ENCODE results near the gene IL17RE.
"Not testable (repeated sequence)": the region's sequence is repeated elsewhere in the genome, so short reads cannot be mapped to it uniquely, and the experiment has no call there.

IL17RE gene, protein sequence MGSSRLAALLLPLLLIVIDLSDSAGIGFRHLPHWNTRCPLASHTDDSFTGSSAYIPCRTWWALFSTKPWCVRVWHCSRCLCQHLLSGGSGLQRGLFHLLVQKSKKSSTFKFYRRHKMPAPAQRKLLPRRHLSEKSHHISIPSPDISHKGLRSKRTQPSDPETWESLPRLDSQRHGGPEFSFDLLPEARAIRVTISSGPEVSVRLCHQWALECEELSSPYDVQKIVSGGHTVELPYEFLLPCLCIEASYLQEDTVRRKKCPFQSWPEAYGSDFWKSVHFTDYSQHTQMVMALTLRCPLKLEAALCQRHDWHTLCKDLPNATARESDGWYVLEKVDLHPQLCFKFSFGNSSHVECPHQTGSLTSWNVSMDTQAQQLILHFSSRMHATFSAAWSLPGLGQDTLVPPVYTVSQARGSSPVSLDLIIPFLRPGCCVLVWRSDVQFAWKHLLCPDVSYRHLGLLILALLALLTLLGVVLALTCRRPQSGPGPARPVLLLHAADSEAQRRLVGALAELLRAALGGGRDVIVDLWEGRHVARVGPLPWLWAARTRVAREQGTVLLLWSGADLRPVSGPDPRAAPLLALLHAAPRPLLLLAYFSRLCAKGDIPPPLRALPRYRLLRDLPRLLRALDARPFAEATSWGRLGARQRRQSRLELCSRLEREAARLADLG

DNA sequence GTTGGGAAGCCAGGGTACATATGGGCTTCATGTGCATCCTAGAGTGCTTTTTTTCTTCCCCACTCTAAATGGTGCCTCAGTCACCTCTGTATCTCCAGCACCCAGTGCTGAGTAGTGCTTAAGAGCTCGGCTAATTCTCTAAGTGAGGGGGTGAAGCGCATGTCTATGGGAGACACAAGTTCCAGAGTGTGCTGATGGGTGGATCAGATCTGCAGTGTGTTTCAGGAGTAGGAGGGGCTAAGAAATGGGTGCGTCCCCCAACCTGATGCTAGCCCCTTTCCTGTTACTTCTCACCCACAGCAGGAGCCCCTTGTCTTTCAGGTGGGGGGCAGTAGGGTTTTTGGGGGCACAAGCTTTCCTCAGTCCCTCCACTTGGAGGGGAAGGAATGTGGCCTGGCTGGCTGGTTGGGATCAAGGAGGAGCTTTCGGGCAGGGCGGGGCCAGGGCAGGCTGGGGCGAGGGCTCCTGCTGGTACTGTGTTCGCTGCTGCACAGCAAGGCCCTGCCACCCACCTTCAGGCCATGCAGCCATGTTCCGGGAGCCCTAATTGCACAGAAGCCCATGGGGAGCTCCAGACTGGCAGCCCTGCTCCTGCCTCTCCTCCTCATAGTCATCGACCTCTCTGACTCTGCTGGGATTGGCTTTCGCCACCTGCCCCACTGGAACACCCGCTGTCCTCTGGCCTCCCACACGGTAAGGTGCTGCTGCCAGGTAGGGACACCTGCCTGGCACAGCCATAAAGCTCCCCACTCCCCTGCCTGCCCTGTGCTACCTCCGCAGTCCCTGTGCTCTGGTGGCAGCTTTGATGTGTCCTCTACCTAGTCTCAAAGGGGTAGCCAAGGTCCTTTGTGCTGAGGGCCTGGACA is at the start of gene IL17RE:
IL17RE (plus strand) TSS at position 477 of the 866 bp plus-strand sequence; CDS start at position 562, 85 bp downstream.
- Histone ChIP-seq H3K27ac (no peak within 1 kb of the TSS), H3K27me3 (no peaks in the 10 kb centered on the region), H3K4me1 (ENCODE audit: control insufficient read depth in 1 of 2, insufficient read depth in 1 of 2, low read depth in 1 of 2, low read length in 1 of 2) (peaks cover 12 to 15% of the 10 kb centered on the region in 2 experiments), H3K36me3 (no peaks in the 10 kb centered on the region), H3K9me3 (no peaks in the 10 kb centered on the region), H3K4me3 (ENCODE audit: low read depth in 1 of 2, low read length in 1 of 2) (no peak within 1 kb of the TSS)
- TF ChIP-seq, protein P1, sequence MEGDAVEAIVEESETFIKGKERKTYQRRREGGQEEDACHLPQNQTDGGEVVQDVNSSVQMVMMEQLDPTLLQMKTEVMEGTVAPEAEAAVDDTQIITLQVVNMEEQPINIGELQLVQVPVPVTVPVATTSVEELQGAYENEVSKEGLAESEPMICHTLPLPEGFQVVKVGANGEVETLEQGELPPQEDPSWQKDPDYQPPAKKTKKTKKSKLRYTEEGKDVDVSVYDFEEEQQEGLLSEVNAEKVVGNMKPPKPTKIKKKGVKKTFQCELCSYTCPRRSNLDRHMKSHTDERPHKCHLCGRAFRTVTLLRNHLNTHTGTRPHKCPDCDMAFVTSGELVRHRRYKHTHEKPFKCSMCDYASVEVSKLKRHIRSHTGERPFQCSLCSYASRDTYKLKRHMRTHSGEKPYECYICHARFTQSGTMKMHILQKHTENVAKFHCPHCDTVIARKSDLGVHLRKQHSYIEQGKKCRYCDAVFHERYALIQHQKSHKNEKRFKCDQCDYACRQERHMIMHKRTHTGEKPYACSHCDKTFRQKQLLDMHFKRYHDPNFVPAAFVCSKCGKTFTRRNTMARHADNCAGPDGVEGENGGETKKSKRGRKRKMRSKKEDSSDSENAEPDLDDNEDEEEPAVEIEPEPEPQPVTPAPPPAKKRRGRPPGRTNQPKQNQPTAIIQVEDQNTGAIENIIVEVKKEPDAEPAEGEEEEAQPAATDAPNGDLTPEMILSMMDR (IDR thresholded peaks at IDR 0.05): no peak

DNA sequence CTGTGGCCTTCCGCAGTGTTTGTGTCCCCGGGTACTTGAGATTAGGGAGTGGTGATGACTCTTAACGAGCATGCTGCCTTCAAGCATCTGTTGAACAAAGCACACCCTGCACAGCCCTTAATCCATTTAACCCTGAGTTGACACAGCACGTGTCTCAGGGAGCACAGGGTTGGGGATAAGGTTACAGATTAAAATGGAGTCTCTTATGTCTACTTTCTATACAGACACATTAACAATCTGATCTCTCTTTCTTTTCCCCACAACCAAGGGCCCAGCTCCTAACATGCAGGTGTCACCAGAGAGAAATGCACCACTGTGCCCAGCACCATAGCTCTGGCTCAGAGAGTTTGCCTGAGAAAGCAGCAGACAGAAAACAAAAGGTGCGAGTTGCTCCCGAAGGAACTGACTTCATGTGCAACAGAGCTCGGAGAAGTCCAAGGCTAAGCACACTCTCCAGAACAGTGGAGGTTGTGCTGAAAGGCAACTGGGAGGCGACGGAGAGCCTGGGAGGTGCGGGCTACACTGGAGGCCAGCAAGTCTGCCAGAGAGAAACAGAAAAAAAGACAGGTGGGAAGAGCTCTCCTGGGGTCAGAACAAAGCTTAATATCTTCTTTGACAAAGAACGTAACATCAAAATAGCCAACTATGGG is 48.2 kb upstream of the IL17RE start:
- H3K9me3 ChIP-seq; H3K4me1 ChIP-seq (ENCODE audit: control insufficient read depth in 1 of 2, insufficient read depth in 1 of 2, low read depth in 1 of 2, low read length in 1 of 2); H3K27me3 ChIP-seq; H3K36me3 ChIP-seq; H3K4me3 ChIP-seq (ENCODE audit: low read depth in 1 of 2, low read length in 1 of 2); H3K27ac ChIP-seq: not testable (repeated sequence)

DNA sequence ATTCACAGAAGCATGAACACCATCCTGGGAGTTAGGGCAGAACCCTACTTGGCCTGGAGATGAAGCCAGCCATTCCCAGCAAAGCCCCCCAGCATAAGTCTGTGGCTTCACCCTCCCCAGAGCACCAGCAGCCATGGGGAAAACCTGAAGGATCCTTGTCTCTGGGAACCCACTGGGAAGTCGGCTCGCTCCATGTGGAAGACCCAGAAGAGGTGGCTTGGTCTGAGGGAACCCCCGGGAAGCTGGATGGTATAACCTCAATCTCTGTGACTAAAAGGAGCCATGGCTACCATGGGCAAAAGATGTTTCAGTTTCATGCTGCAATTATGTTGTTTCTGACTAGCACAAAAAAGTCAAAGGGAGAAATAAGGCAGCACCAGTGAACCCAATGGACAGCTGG is 47.1 kb upstream of the IL17RE start:
- no peaks in the 10 kb centered on the region for H3K36me3 ChIP-seq
- no peak overlapping the region for H3K27ac ChIP-seq
- H3K4me3 ChIP-seq (ENCODE audit: low read depth in 1 of 2, low read length in 1 of 2): no peak overlapping the region
- no peaks in the 10 kb centered on the region for H3K9me3 ChIP-seq
- H3K27me3 ChIP-seq: no peaks in the 10 kb centered on the region
- TF ChIP-seq, protein P1 (IDR thresholded peaks at IDR 0.05): no peak
- H3K4me1 ChIP-seq (ENCODE audit: control insufficient read depth in 1 of 2, insufficient read depth in 1 of 2, low read depth in 1 of 2, low read length in 1 of 2): no peaks in the 10 kb centered on the region

DNA sequence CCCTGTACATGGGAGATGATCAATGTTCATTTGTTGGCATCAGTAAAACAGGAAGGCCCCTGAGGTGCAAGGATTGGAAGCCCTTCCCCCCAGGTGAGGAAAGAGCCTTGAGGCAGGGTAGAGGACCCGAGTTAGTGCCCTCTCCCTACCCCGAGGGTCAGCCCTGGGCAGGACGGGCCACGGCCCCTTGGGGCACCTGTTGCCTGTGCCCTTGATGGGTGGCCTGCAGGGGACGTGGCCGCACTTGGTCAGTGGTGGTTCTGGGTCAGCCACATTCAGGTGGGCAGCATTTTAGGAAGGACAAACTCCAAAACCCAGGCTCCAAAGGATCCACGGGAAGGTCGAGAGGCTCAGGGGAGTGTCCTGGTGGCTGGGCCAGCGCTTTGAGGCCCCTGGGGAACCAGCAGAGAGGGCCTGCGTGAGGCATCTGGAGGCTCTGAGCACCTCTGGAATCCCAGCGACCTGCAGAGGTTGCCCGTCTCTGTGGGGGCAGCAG is 43.1 kb upstream of the IL17RE start:
- H3K27me3 ChIP-seq: no peaks in the 10 kb centered on the region
- H3K4me1 ChIP-seq (ENCODE audit: control insufficient read depth in 1 of 2, insufficient read depth in 1 of 2, low read depth in 1 of 2, low read length in 1 of 2): peaks cover 16 to 19% of the 10 kb centered on the region in 2 experiments
- H3K36me3 ChIP-seq: no peaks in the 10 kb centered on the region
- H3K27ac ChIP-seq: no peak overlapping the region
- H3K9me3 ChIP-seq: no peaks in the 10 kb centered on the region
- no peak overlapping the region for H3K4me3 ChIP-seq (ENCODE audit: low read depth in 1 of 2, low read length in 1 of 2)
- TF ChIP-seq, protein P1 (IDR thresholded peaks at IDR 0.05): no peak

DNA sequence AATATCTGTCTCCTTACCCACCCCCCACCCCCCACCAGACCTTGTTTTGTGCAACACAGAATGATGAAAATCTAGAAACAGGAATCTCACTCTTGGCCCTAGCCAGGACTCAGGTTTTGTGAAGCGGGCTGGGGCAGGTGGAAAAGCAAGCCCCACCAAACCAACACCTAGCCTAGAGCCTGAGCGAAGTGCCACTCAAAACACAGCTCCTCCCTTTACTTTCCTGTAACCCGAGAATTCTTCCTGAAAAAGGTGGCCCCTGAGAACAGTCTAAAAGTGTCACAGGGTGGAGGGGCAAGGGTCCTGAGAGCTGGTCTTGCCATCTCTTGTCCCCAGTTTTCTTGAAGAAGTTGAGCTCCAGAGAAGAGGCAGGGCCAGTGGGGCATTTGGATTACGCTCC is 41.4 kb upstream of the IL17RE start:
- Histone ChIP-seq H3K4me3 (ENCODE audit: low read depth in 1 of 2, low read length in 1 of 2) (no peak overlapping the region), H3K4me1 (ENCODE audit: control insufficient read depth in 1 of 2, insufficient read depth in 1 of 2, low read depth in 1 of 2, low read length in 1 of 2) (peaks cover 20 to 25% of the 10 kb centered on the region in 2 experiments), H3K27me3 (no peaks in the 10 kb centered on the region), H3K36me3 (no peaks in the 10 kb centered on the region), H3K27ac (no peak overlapping the region), H3K9me3 (no peaks in the 10 kb centered on the region)
- TF ChIP-seq, protein P1 (IDR thresholded peaks at IDR 0.05): no peak

Measured in neutrophil (primary cell).